K562 (cell line): Measurements from ENCODE around the gene CACNA2D3. TPM values are rescaled to one million over a fixed set of nuclear protein-coding genes. Genes with fewer than 3 reads are reported as not detected.

ENCODE experiments used
- ATAC-seq: fragments of 200-7000 bp; cut with Tn5 transposase; 3 replicates; pipeline ENCODE4 v1.9.1; 2020; ENCODE audit warnings: moderate library complexity
- BruUV-seq: library from RNA; stranded (reverse); fragments of 400-500 nt; replicated peaks from 2 replicates; lab custom pipeline; 2021; lab: Mats Ljungman, UMichigan
- CTCF ChIA-PET: fragments of 300-600 bp; formaldehyde crosslinking; extraction: SDS; loops from one replicate; lab custom pipeline; 2021; ENCODE audit warnings: low intra/inter-chr PET ratio; lab: Yijun Ruan, JAX
- POLR2A ChIA-PET: fragments of 300-600, 350-650 bp; sonication (Branson Sonifier 250); formaldehyde crosslinking; extraction: SDS; loops from one replicate; lab custom pipeline; 2021; ENCODE audit warnings: antibody characterized with exemption, inconsistent platforms; lab: Yijun Ruan, JAX
- DNase-seq, 4 experiments: peaks; one replicate each; pipeline versions ENCODE4 v3.0.0 to v3.0.0-alpha.2; 2011 to 2018; ENCODE audit warnings: low spot score in 3 of 4, mixed read lengths in 3 of 4; ENCODE audit errors: extremely low read depth in 1 of 4
- FAIRE-seq: peaks from 2 replicates; lab custom pipeline; 2011; peaks lifted over from hg19 to GRCh38; lab: Jason Lieb, UNC
- H2AFZ ChIP-seq: 2 replicates; pipeline ENCODE4 v1.6.0; 2011; ENCODE audit warnings: low read depth, low read length, control low read depth, inconsistent platforms
- H3K27ac ChIP-seq: fragments of 200-600 bp; 3 replicates; pipeline ENCODE4 v1.8.0; 2011; ENCODE audit warnings: low read depth, mild to moderate bottlenecking, control low read depth, inconsistent platforms, low read length, moderate library complexity, mixed read lengths; ENCODE audit errors: extremely low read depth
- H3K27me3 ChIP-seq, 2 experiments: fragments of 300-600 bp in 1 of 2; 2 replicates in 1 of 2; 3 replicates in 1 of 2; pipeline versions ENCODE4 v1.6.0 to v1.8.0; 2011; ENCODE audit warnings: inconsistent platforms in 2 of 2, low read length in 2 of 2, mild to moderate bottlenecking in 1 of 2, mixed read lengths in 1 of 2, moderate library complexity in 1 of 2; ENCODE audit not compliant: control insufficient read depth in 2 of 2, insufficient read depth in 2 of 2
- H3K36me3 ChIP-seq: fragments of 300-600 bp; 3 replicates; pipeline ENCODE4 v1.8.0; 2011; ENCODE audit warnings: mild to moderate bottlenecking, low read length, inconsistent platforms; ENCODE audit not compliant: control insufficient read depth, insufficient read depth
- H3K4me1 ChIP-seq, 2 experiments: fragments of 200-600 bp in 1 of 2; replicated peaks in 1 of 2; 2 replicates in 1 of 2; 3 replicates in 1 of 2; pipeline versions ENCODE4 v1.5.1 to v1.8.0; 2011; ENCODE audit warnings: inconsistent platforms in 2 of 2, low read length in 2 of 2, mild to moderate bottlenecking in 1 of 2, mixed read lengths in 1 of 2, moderate library complexity in 1 of 2; ENCODE audit not compliant: control insufficient read depth in 2 of 2, insufficient read depth in 2 of 2
- H3K4me2 ChIP-seq: 2 replicates; pipeline ENCODE4 v1.6.1; 2011; ENCODE audit warnings: low read length, control low read depth, inconsistent platforms, mixed read lengths; ENCODE audit not compliant: insufficient read depth
- H3K4me3 ChIP-seq: fragments of 200-600 bp; sonication (generic), shearing (Covaris generic); 2 replicates; pipeline ENCODE4 v1.5.1; 2016; ENCODE audit warnings: control low read depth, inconsistent platforms
- H3K79me2 ChIP-seq: fragments of 200-600 bp; 3 replicates; pipeline ENCODE4 v1.8.0; 2011; ENCODE audit warnings: low read length, inconsistent platforms; ENCODE audit not compliant: control insufficient read depth, insufficient read depth
- H3K9ac ChIP-seq, 2 experiments: 2 replicates each; pipeline versions ENCODE4 v1.6.0 to v1.6.1; 2011; ENCODE audit warnings: low read depth in 2 of 2, low read length in 2 of 2, control low read depth in 1 of 2, inconsistent platforms in 1 of 2, mild to moderate bottlenecking in 1 of 2, mixed read lengths in 1 of 2; ENCODE audit not compliant: insufficient read depth in 1 of 2
- H3K9me1 ChIP-seq: one replicate; pipeline ENCODE4 v1.6.0; 2011; ENCODE audit warnings: inconsistent platforms, mild to moderate bottlenecking, low read length, moderate library complexity; ENCODE audit not compliant: control insufficient read depth, insufficient read depth
- H3K9me3 ChIP-seq: replicated peaks from 2 replicates; pipeline ENCODE4 v1.5.1; 2011; ENCODE audit warnings: low read depth, low read length, inconsistent platforms; ENCODE audit not compliant: control insufficient read depth, insufficient read depth
- H4K20me1 ChIP-seq: replicated peaks from 2 replicates; pipeline ENCODE4 v1.6.1; 2011; ENCODE audit warnings: low read length, inconsistent platforms, mixed read lengths; ENCODE audit not compliant: control insufficient read depth, insufficient read depth
- CBX1 ChIP-seq: sonication (generic); IDR thresholded peaks from 2 replicates; pipeline ENCODE4 v1.6.1; 2016; ENCODE audit warnings: antibody characterized with exemption, low read depth, mild to moderate bottlenecking
- E4F1 ChIP-seq: fragments of 250-450 bp; sonication (Bioruptor Pico); IDR thresholded peaks from 2 replicates; pipeline ENCODE4 v1.5.0; 2021; ENCODE audit warnings: mild to moderate bottlenecking, borderline replicate concordance
- FOXA1 ChIP-seq: fragments of 450-650 bp; IDR thresholded peaks from 2 replicates; pipeline ENCODE4 v1.6.1; 2016; ENCODE audit warnings: mild to moderate bottlenecking, borderline replicate concordance
- FOXM1 ChIP-seq, 2 experiments: fragments of 450-650 bp in 1 of 2; sonication (generic) in 1 of 2; formaldehyde crosslinking in 1 of 2; IDR thresholded peaks; 2 replicates each; pipeline versions ENCODE4 v1.6.1 to v1.9.0; 2017 to 2022; ENCODE audit warnings: low read depth in 2 of 2, mild to moderate bottlenecking in 2 of 2, missing genetic modification reagents in 1 of 2, moderate library complexity in 1 of 2
- GTF2E2 ChIP-seq: fragments of 200-800 bp; sonication (Bioruptor generic); IDR thresholded peaks from 2 replicates; pipeline ENCODE4 v1.6.1; 2016; ENCODE audit warnings: missing genetic modification characterization, missing compliant biosample characterization
- MECOM ChIP-seq: fragments of 250-450 bp; sonication (Bioruptor Pico); IDR thresholded peaks from 2 replicates; pipeline ENCODE4 v1.8.0; 2022; ENCODE audit warnings: inconsistent platforms
- NCOA2 ChIP-seq, 2 experiments: fragments of 450-650 bp; IDR thresholded peaks; 2 replicates each; pipeline ENCODE4 v1.6.1; 2018; ENCODE audit warnings: mild to moderate bottlenecking in 2 of 2, moderate library complexity in 1 of 2; ENCODE audit not compliant: partially characterized antibody in 2 of 2
- PHF20 ChIP-seq: fragments of 450-650 bp; IDR thresholded peaks from 2 replicates; pipeline ENCODE4 v1.6.1; 2018; ENCODE audit not compliant: partially characterized antibody
- RB1 ChIP-seq: fragments of 450-650 bp; IDR thresholded peaks from 2 replicates; pipeline ENCODE4 v1.6.1; 2017; ENCODE audit warnings: low read depth, mild to moderate bottlenecking
- SMAD1 ChIP-seq: fragments of 150-350 bp; IDR thresholded peaks from 2 replicates; pipeline ENCODE4 v1.6.1; 2014; ENCODE audit warnings: low read length, low read depth; ENCODE audit not compliant: partially characterized antibody
- ZBTB12 ChIP-seq: fragments of 250-450 bp; sonication (Bioruptor Pico); IDR thresholded peaks from 2 replicates; pipeline ENCODE4 v1.4.0; 2020
- ZBTB5 ChIP-seq: fragments of 450-650 bp; IDR thresholded peaks from 2 replicates; pipeline ENCODE4 v1.6.1; 2017; ENCODE audit warnings: antibody characterized with exemption
- ZNF584 ChIP-seq: fragments of 200-800 bp; sonication (Bioruptor generic); IDR thresholded peaks from 2 replicates; pipeline ENCODE4 v1.6.1; 2016; ENCODE audit warnings: low read depth, mild to moderate bottlenecking, missing genetic modification characterization, missing compliant biosample characterization
- ZNF668 ChIP-seq: fragments of 250-450 bp; sonication (Bioruptor Pico); IDR thresholded peaks from 2 replicates; pipeline ENCODE4 v1.8.0; 2022; ENCODE audit warnings: mild to moderate bottlenecking, inconsistent platforms
- ZNF696 ChIP-seq: fragments of 250-450 bp; sonication (Bioruptor Pico); conservative IDR thresholded peaks from 2 replicates; pipeline ENCODE4 v1.4.0; 2020; ENCODE audit warnings: mild to moderate bottlenecking, moderate library complexity
- WGBS: fragments of 100-300 bp; shearing (Covaris generic); methylation state at CpG from one replicate; pipeline ENCODE4 v1.1.6; 2016; ENCODE audit warnings: low coverage, mixed read lengths; ENCODE audit not compliant: insufficient coverage; ENCODE audit errors: missing lambda C conversion rate; 5-methylcytosine and 5-hydroxymethylcytosine counted together
- in situ Hi-C: fragments of 300-500 bp; cut with MboI; formaldehyde crosslinking; loops from 4 replicates; pipeline ENCODE4 v1.15.0; 2018; ENCODE audit warnings: inconsistent platforms, mixed read lengths
- intact Hi-C: fragments of 100-400 bp; cut with micrococcal nuclease; formaldehyde crosslinking; loops from 2 replicates; pipeline ENCODE4 v1.14.2; 2022
- polyA plus RNA-seq, 8 experiments: library from polyadenylated mRNA; depleted of rRNA in 4 of 8; stranded (reverse) in 5 of 8; unstranded in 3 of 8; fragments of >200 nt; fragmentation: Nextera tagmentation in 2 of 8; fragmentation: Illumina TruSeq in 1 of 8; extraction: Ambion mirVana in 2 of 8; extraction: Trizol in 1 of 8; gene quantifications; 2 replicates each; pipeline versions ENCODE4 v1.2.1 to v1.2.3, GENCODE V29; 2011 to 2014; ENCODE audit warnings: inconsistent platforms in 1 of 8, missing spikeins in 1 of 8
- total RNA-seq, 7 experiments: library from RNA; depleted of rRNA in 6 of 7; stranded (reverse); fragments of >200 nt in 6 of 7; fragmentation: Illumina TruSeq in 2 of 7; extraction: Trizol in 2 of 7; gene quantifications; 2 replicates each; pipeline versions ENCODE4 v1.2.1 to v1.2.3, GENCODE V29; 2011 to 2021; ENCODE audit warnings: low replicate concordance in 1 of 7

CACNA2D3 gene
- total and polyA plus RNA-seq, 9 of the 15 experiments (the other 6 are each of a cell fraction or from before 2014, with no cell fraction given): 0.01 TPM; not detected in 8

- 0% methylated on average over 3 of the region's 4 CpGs for WGBS
- no peak overlapping the region for H3K4me3 ChIP-seq
- POLR2A ChIA-PET: no interaction called here
- TF ChIP-seq ZBTB12 (CRISPR knock-in tag) (no peak), FOXM1 (IDR thresholded peaks at IDR 0.05; ENCODE audit: low read depth) (no peak), FOXM1 (CRISPR knock-in tag; IDR thresholded peaks at IDR 0.05; ENCODE audit: low read depth) (no peak), ZNF584 (CRISPR knock-in tag) (no peak), CBX1 (no peak), RB1 (no peak), PHF20 (no peak), E4F1 (CRISPR knock-in tag) (no peak), NCOA2 (IDR thresholded peaks at IDR 0.05; ENCODE audit: partially characterized antibody in 2 of 2) (no peak), FOXA1 (no peak), GTF2E2 (tag) (no peak), MECOM (CRISPR knock-in tag) (no peak), ZNF696 (CRISPR knock-in tag) (no peak), SMAD1 (no peak), ZBTB5 (no peak), ZNF668 (no peak)
- H3K9me1 ChIP-seq: no peaks in the 10 kb centered on the region
- no peaks in the 10 kb centered on the region for H3K79me2 ChIP-seq
- no peak overlapping the region for H3K4me2 ChIP-seq
- ATAC-seq (no peak), DNase-seq (no peak), FAIRE-seq (no peak)
- H3K27ac ChIP-seq: no peak overlapping the region
- H2AFZ ChIP-seq: no peak overlapping the region
- H3K36me3 ChIP-seq: no peaks in the 10 kb centered on the region
- CTCF ChIA-PET: no interaction called here
- H3K27me3 ChIP-seq: no peaks in the 10 kb centered on the region
- no TSS peak for BruUV-seq
- H3K4me1 ChIP-seq: no peaks in the 10 kb centered on the region
- intact Hi-C loops: loop anchor here (10.0 kb wide), 1 partner anchor 232 kb away; no protein-coding TSS in a partner anchor
- in situ Hi-C loops: no loop called here
- no peaks in the 10 kb centered on the region for H3K9me3 ChIP-seq
- no peaks in the 10 kb centered on the region for H4K20me1 ChIP-seq
- H3K9ac ChIP-seq: no peak overlapping the region
Measured at GRCh38 chr3:54376939-54377578, 254.7 kb downstream of the CACNA2D3 start.
